ENCODE data around the gene GLIS1. TPM values are rescaled to one million over a fixed set of nuclear protein-coding genes. Genes with fewer than 3 reads are reported as not detected.

GLIS1 gene
- total and polyA plus RNA-seq, 2 of the 8 experiments (the other 6 are each of a cell fraction or from before 2014, with no cell fraction given): 0.15 to 0.22 TPM

- H3K18ac ChIP-seq (ENCODE audit: extremely low read depth, low read length): no peak overlapping the region
- no peak overlapping the region for H3K56ac ChIP-seq (replicated peaks; ENCODE audit: insufficient read length, low read depth, low read length)
- H3K4ac ChIP-seq (replicated peaks; ENCODE audit: insufficient read length, low read depth, low read length): no peak overlapping the region
- H3K79me2 ChIP-seq (ENCODE audit: control insufficient read depth in 1 of 2, insufficient read depth in 2 of 2, low read length in 2 of 2): no peaks in the 10 kb centered on the region
- 86% methylated on average over 3 of the region's 3 CpGs; no CpG with 5 or more reads in 1 of the 2 experiments for WGBS, 2 experiments (ENCODE audit: extremely low coverage in 1 of 2, insufficient coverage in 1 of 2, insufficient read length in 1 of 2, insufficient replicate concordance in 2 of 2, low coverage in 1 of 2, low lambda C conversion rate in 2 of 2, missing lambda C conversion rate in 1 of 2)
- H2BK20ac ChIP-seq (ENCODE audit: low read length): no peak overlapping the region
- no peak for DNase-seq (ENCODE audit: low read depth in 1 of 2, low spot score in 2 of 2)
- peaks cover 0 to 6% (median 3%) of the 10 kb centered on the region in 4 experiments; a peak in 3 of 7 replicates for H3K27me3 ChIP-seq (replicated peaks in 1 of 4; ENCODE audit: control insufficient read depth in 3 of 4, extremely low read depth in 1 of 4, insufficient read depth in 3 of 4, low read length in 3 of 4)
- no peak overlapping the region for H3K4me3 ChIP-seq (ENCODE audit: extremely low read depth in 1 of 4, insufficient read depth in 2 of 4, low read depth in 3 of 4, low read length in 4 of 4)
- no peak for TF ChIP-seq SIRT6 (IDR thresholded peaks at IDR 0.05; ENCODE audit: low read length)
- TF ChIP-seq BCL11A (IDR thresholded peaks at IDR 0.05; ENCODE audit: low read depth in 2 of 2, low read length in 2 of 2): no peak
- TF ChIP-seq GABPA (IDR thresholded peaks at IDR 0.05; ENCODE audit: borderline replicate concordance, insufficient read depth, low read length): no peak
- TF ChIP-seq SUZ12 (IDR thresholded peaks at IDR 0.05; ENCODE audit: low read length): no peak
- TF ChIP-seq SRF (IDR thresholded peaks at IDR 0.05; ENCODE audit: low read depth, low read length): no peak
- TF ChIP-seq SP2 (IDR thresholded peaks at IDR 0.05; ENCODE audit: low read length): no peak
- no peak for TF ChIP-seq TEAD4 (IDR thresholded peaks at IDR 0.05; ENCODE audit: low read depth, low read length)
- TF ChIP-seq, protein P1, sequence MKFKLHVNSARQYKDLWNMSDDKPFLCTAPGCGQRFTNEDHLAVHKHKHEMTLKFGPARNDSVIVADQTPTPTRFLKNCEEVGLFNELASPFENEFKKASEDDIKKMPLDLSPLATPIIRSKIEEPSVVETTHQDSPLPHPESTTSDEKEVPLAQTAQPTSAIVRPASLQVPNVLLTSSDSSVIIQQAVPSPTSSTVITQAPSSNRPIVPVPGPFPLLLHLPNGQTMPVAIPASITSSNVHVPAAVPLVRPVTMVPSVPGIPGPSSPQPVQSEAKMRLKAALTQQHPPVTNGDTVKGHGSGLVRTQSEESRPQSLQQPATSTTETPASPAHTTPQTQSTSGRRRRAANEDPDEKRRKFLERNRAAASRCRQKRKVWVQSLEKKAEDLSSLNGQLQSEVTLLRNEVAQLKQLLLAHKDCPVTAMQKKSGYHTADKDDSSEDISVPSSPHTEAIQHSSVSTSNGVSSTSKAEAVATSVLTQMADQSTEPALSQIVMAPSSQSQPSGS (IDR thresholded peaks at IDR 0.05; ENCODE audit: low read length): no peak
- TF ChIP-seq PHF8 (conservative IDR thresholded peaks at IDR 0.05; ENCODE audit: low read depth, low read length): no peak
- no peak for TF ChIP-seq ZNF274 (IDR thresholded peaks at IDR 0.05; ENCODE audit: borderline replicate concordance, extremely low read depth, low read length)
- no peak for TF ChIP-seq POLR2A (IDR thresholded peaks at IDR 0.05; ENCODE audit: control extremely low read depth in 1 of 2, low read depth in 2 of 2, low read length in 2 of 2)
- no peak for TF ChIP-seq TAF1 (IDR thresholded peaks at IDR 0.05; ENCODE audit: low read depth, low read length)
- TF ChIP-seq NANOG (IDR thresholded peaks at IDR 0.05; ENCODE audit: insufficient read depth, low read depth, low read length, poor library complexity, severe bottlenecking): no peak
- TF ChIP-seq BRCA1 (IDR thresholded peaks at IDR 0.05; ENCODE audit: low read depth, low read length): no peak
- H4K8ac ChIP-seq (ENCODE audit: extremely low read depth, insufficient read depth, low read length): no peak overlapping the region
- H3K36me3 ChIP-seq (ENCODE audit: control insufficient read depth in 2 of 4, insufficient read depth in 4 of 4, low read length in 3 of 4): no peaks in the 10 kb centered on the region
- H3K9ac ChIP-seq (replicated peaks in 1 of 4; ENCODE audit: extremely low read depth in 1 of 4, low read depth in 3 of 4, low read length in 3 of 4): no peak overlapping the region
- no peak overlapping the region for H2AK5ac ChIP-seq (ENCODE audit: low read depth, low read length)
- ChIA-PET POLR2A (ENCODE audit: partially characterized antibody) (no interaction called here), CTCF (ENCODE audit: partially characterized antibody) (interaction anchor here (1.2 to 2.2 kb wide), 4 partner anchors 11 to 132 kb away, joined by 3 to 6 read pairs (median 5); no protein-coding TSS in a partner anchor)
- H4K91ac ChIP-seq (replicated peaks; ENCODE audit: insufficient read length, low read length): no peak overlapping the region
- no peak overlapping the region for H2BK120ac ChIP-seq (replicated peaks; ENCODE audit: low read depth, low read length)
- no peak overlapping the region for H2AFZ ChIP-seq (ENCODE audit: low read length)
- no peak overlapping the region for H3K27ac ChIP-seq (ENCODE audit: low read depth, low read length)
- H3K23me2 ChIP-seq (ENCODE audit: low read depth, low read length): peaks cover 3% of the 10 kb centered on the region
- no peak overlapping the region for H3K23ac ChIP-seq (ENCODE audit: insufficient read length)
- H2BK12ac ChIP-seq (ENCODE audit: low read depth, low read length): no peak overlapping the region
- no peaks in the 10 kb centered on the region for H3K9me3 ChIP-seq (ENCODE audit: insufficient read depth in 2 of 2, low read depth in 1 of 2, low read length in 1 of 2)
- H3K14ac ChIP-seq (ENCODE audit: insufficient read length): no peak overlapping the region
- H3K4me2 ChIP-seq (ENCODE audit: insufficient read depth in 1 of 2, low read depth in 2 of 2, low read length in 2 of 2): no peak overlapping the region
- no peaks in the 10 kb centered on the region for H3K79me1 ChIP-seq (ENCODE audit: low read depth, low read length)
- H4K20me1 ChIP-seq (replicated peaks in 1 of 2; ENCODE audit: control insufficient read depth in 1 of 2, insufficient read depth in 2 of 2, low read length in 2 of 2): no peaks in the 10 kb centered on the region
- H2BK15ac ChIP-seq (ENCODE audit: low read length): no peak overlapping the region
- no peak overlapping the region for H4K5ac ChIP-seq (ENCODE audit: insufficient read length, low read depth, low read length)
- H3K4me1 ChIP-seq (replicated peaks in 1 of 4; ENCODE audit: control insufficient read depth in 3 of 4, insufficient read depth in 4 of 4, low read length in 3 of 4): peaks cover 6 to 26% (median 16%) of the 10 kb centered on the region in 4 experiments
- H2BK5ac ChIP-seq (ENCODE audit: low read depth, low read length): no peak overlapping the region
- FAIRE-seq: no peak
Observed at GRCh38 chr1:53549781-53550180, 189.2 kb downstream of the GLIS1 start.

Data from H1 (cell line).